ENCODE data around the gene CLDN24.

The CLDN24 gene

GRCh38 chr4:183272384-183272783 is 49.8 kb downstream of the CLDN24 start:
- DNase-seq: no peak

Measured in effector CD4-positive, alpha-beta T cell (primary cell).